GM19351 (cell line): ENCODE results near the gene SCGB1C1.
"Not testable (repeated sequence)": the region's sequence is repeated elsewhere in the genome, so short reads cannot be mapped to it uniquely, and the experiment has no call there.

Experiments used
- ATAC-seq: cut with Tn5 transposase; IDR thresholded peaks from one replicate; pipeline ENCODE4 v1.9.1; 2021; ENCODE audit warnings: mild to moderate bottlenecking, moderate library complexity; ENCODE audit not compliant: unreplicated experiment

Gene SCGB1C1

GRCh38 chr11:192674-193128 lies at the start of gene SCGB1C1:
SCGB1C1 (plus strand) TSS chr11:193078; CDS start chr11:193100, 22 bp downstream.
- ATAC-seq, result not testable (repeated sequence)

- not testable (repeated sequence) for ATAC-seq
These were observed 12.6 kb upstream of the SCGB1C1 start for GRCh38 chr11:180242-180641.

- ATAC-seq, result peak; percentile 5
These were observed 3.6 kb upstream of the SCGB1C1 start for GRCh38 chr11:189200-189783.

- ATAC-seq, result peak; percentile 83
These were observed 3.0 kb upstream of the SCGB1C1 start for GRCh38 chr11:189843-190311.

GRCh38 chr11:190546-190945 lies 2.3 kb upstream of the SCGB1C1 start:
- not testable (repeated sequence) for ATAC-seq

- ATAC-seq, result not testable (repeated sequence)
These were observed 1.1 kb upstream of the SCGB1C1 start for GRCh38 chr11:191490-192478.

- not testable (repeated sequence) for ATAC-seq
These were observed 603 bp downstream of the SCGB1C1 start for GRCh38 chr11:193481-193880.

- no peak for ATAC-seq
These were observed 4.2 kb downstream of the SCGB1C1 start for GRCh38 chr11:196786-197731.

GRCh38 chr11:197741-198235 lies 4.9 kb downstream of the SCGB1C1 start:
- no peak for ATAC-seq

- no peak for ATAC-seq
These were observed 5.4 kb downstream of the SCGB1C1 start for GRCh38 chr11:198236-198806.

- no peak for ATAC-seq
These were observed 6.2 kb downstream of the SCGB1C1 start for GRCh38 chr11:199004-199581.

GRCh38 chr11:199782-200181 lies 6.9 kb downstream of the SCGB1C1 start:
- ATAC-seq, result no peak

- no peak for ATAC-seq
These were observed 7.5 kb downstream of the SCGB1C1 start for GRCh38 chr11:200224-201003.

GRCh38 chr11:201966-202365 lies 9.1 kb downstream of the SCGB1C1 start:
- no peak for ATAC-seq

GRCh38 chr11:202490-202889 lies 9.6 kb downstream of the SCGB1C1 start:
- no peak for ATAC-seq

GRCh38 chr11:203056-203944 lies 10.4 kb downstream of the SCGB1C1 start:
- ATAC-seq, result no peak

- ATAC-seq, result no peak
These were observed 11.2 kb downstream of the SCGB1C1 start for GRCh38 chr11:203945-204586.
